Uterus (tissue), 2 donors: ENCODE data around the gene NAP1L2.

Experiments
- POLR2A ChIP-seq, 2 donors: fragments of 450-650 bp; IDR thresholded peaks; one replicate each; pipeline ENCODE4 v1.6.1; 2016; ENCODE audit warnings: antibody characterized with exemption in 2 of 2, mild to moderate bottlenecking in 1 of 2, moderate library complexity in 1 of 2
- TF ChIP-seq, protein P1 (sequence below), 4 experiments: fragments of 200-600 bp in 2 of 4; fragments of 450-650 bp in 2 of 4; sonication (generic) in 2 of 4; IDR thresholded peaks; one replicate each; pipeline ENCODE4 v1.5.1; 2016 to 2019; ENCODE audit warnings: antibody characterized with exemption in 4 of 4, mild to moderate bottlenecking in 2 of 4, moderate library complexity in 1 of 4

DNA sequence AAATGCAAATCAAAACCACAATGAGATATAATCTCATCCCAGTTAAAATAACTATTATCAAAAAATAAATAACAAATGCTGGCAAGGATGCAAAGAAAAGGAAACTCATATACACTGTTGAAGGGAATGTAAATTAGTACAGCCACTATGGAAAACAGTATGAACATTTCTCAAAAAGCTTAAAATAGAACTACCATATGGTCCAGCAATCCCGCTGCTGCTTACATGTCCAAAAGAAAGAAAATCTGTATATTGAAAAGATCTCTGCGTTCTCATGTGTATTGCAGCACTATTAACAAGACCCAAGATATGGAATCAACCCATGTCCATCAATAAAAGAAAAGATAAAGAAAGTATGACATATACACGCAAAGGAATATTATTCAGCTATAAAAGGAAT is 3.0 kb upstream of the NAP1L2 start:
- TF ChIP-seq, protein P1, sequence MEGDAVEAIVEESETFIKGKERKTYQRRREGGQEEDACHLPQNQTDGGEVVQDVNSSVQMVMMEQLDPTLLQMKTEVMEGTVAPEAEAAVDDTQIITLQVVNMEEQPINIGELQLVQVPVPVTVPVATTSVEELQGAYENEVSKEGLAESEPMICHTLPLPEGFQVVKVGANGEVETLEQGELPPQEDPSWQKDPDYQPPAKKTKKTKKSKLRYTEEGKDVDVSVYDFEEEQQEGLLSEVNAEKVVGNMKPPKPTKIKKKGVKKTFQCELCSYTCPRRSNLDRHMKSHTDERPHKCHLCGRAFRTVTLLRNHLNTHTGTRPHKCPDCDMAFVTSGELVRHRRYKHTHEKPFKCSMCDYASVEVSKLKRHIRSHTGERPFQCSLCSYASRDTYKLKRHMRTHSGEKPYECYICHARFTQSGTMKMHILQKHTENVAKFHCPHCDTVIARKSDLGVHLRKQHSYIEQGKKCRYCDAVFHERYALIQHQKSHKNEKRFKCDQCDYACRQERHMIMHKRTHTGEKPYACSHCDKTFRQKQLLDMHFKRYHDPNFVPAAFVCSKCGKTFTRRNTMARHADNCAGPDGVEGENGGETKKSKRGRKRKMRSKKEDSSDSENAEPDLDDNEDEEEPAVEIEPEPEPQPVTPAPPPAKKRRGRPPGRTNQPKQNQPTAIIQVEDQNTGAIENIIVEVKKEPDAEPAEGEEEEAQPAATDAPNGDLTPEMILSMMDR (IDR thresholded peaks at IDR 0.05), result no peak
- TF ChIP-seq POLR2A (IDR thresholded peaks at IDR 0.05), result no peak
